H9 (cell line): ENCODE results near the gene ZNF76. TPM values are rescaled to one million over a fixed set of nuclear protein-coding genes. Genes with fewer than 3 reads are reported as not detected.

Experiments
- DNase-seq: peaks from one replicate; pipeline ENCODE4 v3.0.0-alpha.2; 2017
- H2AFZ ChIP-seq: one replicate; pipeline ENCODE4 v1.6.1; 2013; ENCODE audit warnings: mild to moderate bottlenecking, low read length, control low read depth, moderate library complexity
- H2AK5ac ChIP-seq: 2 replicates; pipeline ENCODE4 v1.6.1; 2013; ENCODE audit warnings: low read length, control low read depth, mixed read lengths; ENCODE audit not compliant: insufficient read length
- H2BK120ac ChIP-seq: one replicate; pipeline ENCODE4 v1.6.1; 2013; ENCODE audit warnings: low read depth, mild to moderate bottlenecking, low read length, control low read depth, inconsistent platforms; ENCODE audit not compliant: poor library complexity, severe bottlenecking
- H2BK12ac ChIP-seq: 2 replicates; pipeline ENCODE4 v1.6.1; 2013; ENCODE audit warnings: low read length, control low read depth, mixed read lengths, low read depth; ENCODE audit not compliant: insufficient read length
- H2BK15ac ChIP-seq: 2 replicates; pipeline ENCODE4 v1.6.1; 2013; ENCODE audit warnings: low read depth, low read length, control low read depth
- H2BK20ac ChIP-seq: one replicate; pipeline ENCODE4 v1.6.1; 2013; ENCODE audit warnings: low read depth, mild to moderate bottlenecking, low read length, control low read depth, inconsistent platforms; ENCODE audit not compliant: poor library complexity, severe bottlenecking
- H2BK5ac ChIP-seq: 2 replicates; pipeline ENCODE4 v1.6.1; 2013; ENCODE audit warnings: low read length, control low read depth, mixed read lengths; ENCODE audit not compliant: insufficient read length
- H3K14ac ChIP-seq: 2 replicates; pipeline ENCODE4 v1.6.1; 2013; ENCODE audit warnings: low read length, control low read depth; ENCODE audit not compliant: insufficient read depth
- H3K18ac ChIP-seq: 2 replicates; pipeline ENCODE4 v1.6.1; 2013; ENCODE audit warnings: low read depth, mild to moderate bottlenecking, mixed read lengths, low read length, control low read depth; ENCODE audit not compliant: insufficient read length
- H3K23ac ChIP-seq: 2 replicates; pipeline ENCODE4 v1.6.1; 2013; ENCODE audit warnings: low read length, control low read depth, mixed read lengths, low read depth; ENCODE audit not compliant: insufficient read length
- H3K23me2 ChIP-seq: 2 replicates; pipeline ENCODE4 v1.6.1; 2013; ENCODE audit warnings: low read depth, mild to moderate bottlenecking, mixed read lengths, low read length, control low read depth; ENCODE audit not compliant: insufficient read length, poor library complexity, severe bottlenecking
- H3K27ac ChIP-seq: 2 replicates; pipeline ENCODE4 v1.5.1; 2013; ENCODE audit warnings: low read length, control low read depth, mixed read lengths, low read depth; ENCODE audit not compliant: insufficient read length
- H3K27me3 ChIP-seq: 2 replicates; pipeline ENCODE4 v1.6.1; 2013; ENCODE audit warnings: low read length, control low read depth, inconsistent platforms; ENCODE audit not compliant: insufficient read depth
- H3K4ac ChIP-seq: 2 replicates; pipeline ENCODE4 v1.6.1; 2013; ENCODE audit warnings: low read depth, mild to moderate bottlenecking, control low read depth, inconsistent platforms, low read length, moderate library complexity
- H3K4me1 ChIP-seq: 2 replicates; pipeline ENCODE4 v1.6.1; 2013; ENCODE audit warnings: low read length, control low read depth, inconsistent platforms; ENCODE audit not compliant: insufficient read depth
- H3K4me2 ChIP-seq: 2 replicates; pipeline ENCODE4 v1.6.1; 2013; ENCODE audit warnings: low read length, control low read depth, mixed read lengths; ENCODE audit not compliant: insufficient read length, insufficient read depth
- H3K56ac ChIP-seq: 2 replicates; pipeline ENCODE4 v1.6.1; 2013; ENCODE audit warnings: low read depth, mild to moderate bottlenecking, mixed read lengths, low read length, control low read depth; ENCODE audit not compliant: insufficient read length
- H3K79me1 ChIP-seq: 2 replicates; pipeline ENCODE4 v1.6.1; 2013; ENCODE audit warnings: low read depth, mild to moderate bottlenecking, moderate library complexity, low read length, control low read depth, inconsistent platforms; ENCODE audit not compliant: insufficient read depth, poor library complexity, severe bottlenecking
- H3K79me2 ChIP-seq: 2 replicates; pipeline ENCODE4 v1.6.1; 2013; ENCODE audit warnings: low read length, control low read depth, inconsistent platforms; ENCODE audit not compliant: insufficient read depth
- H3K9ac ChIP-seq: 2 replicates; pipeline ENCODE4 v1.6.1; 2013; ENCODE audit warnings: low read length, control low read depth, mixed read lengths; ENCODE audit not compliant: insufficient read length; ENCODE audit errors: extremely low read depth
- H3K9me3 ChIP-seq: one replicate; pipeline ENCODE4 v1.6.1; 2013; ENCODE audit warnings: low read depth, low read length, inconsistent platforms; ENCODE audit not compliant: control insufficient read depth
- H3T11ph ChIP-seq: one replicate; pipeline ENCODE4 v1.6.1; 2013; ENCODE audit warnings: mild to moderate bottlenecking, low read length, control low read depth, inconsistent platforms
- H4K20me1 ChIP-seq: one replicate; pipeline ENCODE4 v1.6.1; 2013; ENCODE audit not compliant: control insufficient read depth, insufficient read length, insufficient read depth
- H4K5ac ChIP-seq: 2 replicates; pipeline ENCODE4 v1.6.1; 2013; ENCODE audit warnings: low read depth, mild to moderate bottlenecking, mixed read lengths, low read length, control low read depth; ENCODE audit not compliant: insufficient read length
- H4K8ac ChIP-seq: replicated peaks from 2 replicates; pipeline ENCODE4 v1.6.1; 2013; ENCODE audit warnings: low read length, control low read depth, mixed read lengths, low read depth; ENCODE audit not compliant: insufficient read length
- H4K91ac ChIP-seq: 2 replicates; pipeline ENCODE4 v1.6.1; 2013; ENCODE audit warnings: low read depth, mild to moderate bottlenecking, moderate library complexity, mixed read lengths, low read length, control low read depth; ENCODE audit not compliant: insufficient read length
- H3K27ac Mint-ChIP-seq, 3 experiments: 2 replicates in 2 of 3; 3 replicates in 1 of 3; pipeline ENCODE4 v1.8.0; 2020 to 2021; ENCODE audit warnings: mixed read lengths in 3 of 3, mild to moderate bottlenecking in 1 of 3, moderate library complexity in 1 of 3
- H3K27me3 Mint-ChIP-seq: 2 replicates; pipeline ENCODE4 v1.8.0; 2021; ENCODE audit warnings: low read depth, mild to moderate bottlenecking, moderate library complexity, mixed read lengths
- H3K36me3 Mint-ChIP-seq, 3 experiments: 2 replicates in 2 of 3; 3 replicates in 1 of 3; pipeline ENCODE4 v1.8.0; 2020 to 2021; ENCODE audit warnings: low read depth in 3 of 3, mixed read lengths in 3 of 3; ENCODE audit not compliant: insufficient read depth in 1 of 3
- H3K4me1 Mint-ChIP-seq, 2 experiments: 2 replicates each; pipeline ENCODE4 v1.8.0; 2020; ENCODE audit warnings: mixed read lengths in 2 of 2
- H3K4me3 Mint-ChIP-seq, 2 experiments: 2 replicates in 1 of 2; 3 replicates in 1 of 2; pipeline ENCODE4 v1.8.0; 2020 to 2021; ENCODE audit warnings: mild to moderate bottlenecking in 2 of 2, mixed read lengths in 2 of 2, moderate library complexity in 1 of 2
- H3K9me3 Mint-ChIP-seq, 2 experiments: 2 replicates in 1 of 2; 3 replicates in 1 of 2; pipeline ENCODE4 v1.8.0; 2020; ENCODE audit warnings: mild to moderate bottlenecking in 2 of 2, mixed read lengths in 2 of 2, moderate library complexity in 1 of 2
- CTCF ChIP-seq: fragments of 200-600 bp; sonication (generic); conservative IDR thresholded peaks from 3 replicates; pipeline ENCODE4 v1.8.0; 2021; ENCODE audit warnings: antibody characterized with exemption, mild to moderate bottlenecking
- WGBS: extraction: QIAGEN DNeasy Blood & Tissue Kit; methylation state at CpG from one replicate; pipeline ENCODE4 v1.1.7; 2013; ENCODE audit warnings: missing lambda C conversion rate, low lambda C conversion rate, mixed read lengths; ENCODE audit not compliant: insufficient read length; ENCODE audit errors: extremely low coverage; 5-methylcytosine and 5-hydroxymethylcytosine counted together
- total RNA-seq: library from RNA; stranded (reverse); gene quantifications from 2 replicates; pipeline ENCODE4 v1.2.1, GENCODE V29; 2021

ZNF76 gene
- total RNA-seq, 1 experiment from 2014 or later, result 21.1 TPM

- no peak overlapping the region for H3T11ph ChIP-seq
- no peak overlapping the region for H2BK15ac ChIP-seq
- Mint-ChIP-seq H3K27ac (peak overlapping the region in 1 of 3 experiments; percentile 81; a peak in 1 of 7 replicates), H3K4me3 (no peak overlapping the region), H3K36me3 (peaks cover 5 to 56% (median 53%) of the 10 kb centered on the region in 3 experiments; a peak in 6 of 7 replicates), H3K4me1 (no peaks in the 10 kb centered on the region), H3K9me3 (no peaks in the 10 kb centered on the region), H3K27me3 (no peaks in the 10 kb centered on the region)
- no peak for DNase-seq
- no peak overlapping the region for H3K56ac ChIP-seq
- H3K23me2 ChIP-seq, result no peaks in the 10 kb centered on the region
- no peak overlapping the region for H3K27ac ChIP-seq
- H3K23ac ChIP-seq, result no peak overlapping the region
- H2BK5ac ChIP-seq, result no peak overlapping the region
- no peaks in the 10 kb centered on the region for H3K79me2 ChIP-seq
- H4K20me1 ChIP-seq, result no peaks in the 10 kb centered on the region
- no peaks in the 10 kb centered on the region for H3K9me3 ChIP-seq
- H2AFZ ChIP-seq, result no peak overlapping the region
- H2BK20ac ChIP-seq, result no peak overlapping the region
- no peak overlapping the region for H3K4ac ChIP-seq
- no peak overlapping the region for H3K9ac ChIP-seq
- H3K4me1 ChIP-seq, result no peaks in the 10 kb centered on the region
- no peak for TF ChIP-seq CTCF
- H4K8ac ChIP-seq, result no peak overlapping the region
- no peaks in the 10 kb centered on the region for H3K79me1 ChIP-seq
- no peak overlapping the region for H3K18ac ChIP-seq
- no peak overlapping the region for H4K91ac ChIP-seq
- no peak overlapping the region for H3K14ac ChIP-seq
- WGBS, result no CpG with 5 or more reads among the region's 13 CpGs
- no peak overlapping the region for H2AK5ac ChIP-seq
- no peak overlapping the region for H3K4me2 ChIP-seq
- H3K27me3 ChIP-seq, result no peaks in the 10 kb centered on the region
- no peak overlapping the region for H2BK12ac ChIP-seq
- no peak overlapping the region for H4K5ac ChIP-seq
- H2BK120ac ChIP-seq, result no peak overlapping the region
Measured at GRCh38 chr6:35291491-35291890, 32.0 kb downstream of the ZNF76 start.
